Left ventricle myocardium inferior (tissue), 1 donor: Measurements from ENCODE around the gene NME2. TPM values are rescaled to one million over a fixed set of nuclear protein-coding genes. Genes with fewer than 3 reads are reported as not detected.
A peak's percentile ranks its signal among the peaks of the same experiment; 100 is the strongest.

ENCODE experiments used
- DNase-seq: peaks from one replicate; pipeline ENCODE4 v3.0.0-alpha.2; 2020
- H3K27ac ChIP-seq: fragments of 200-600 bp; replicated peaks from 2 replicates; pipeline ENCODE4 v1.8.0; 2021
- H3K27me3 ChIP-seq: fragments of 200-600 bp; 2 replicates; pipeline ENCODE4 v1.8.0; 2021; ENCODE audit warnings: low read depth
- H3K36me3 ChIP-seq: fragments of 200-600 bp; 2 replicates; pipeline ENCODE4 v1.8.0; 2021
- H3K4me1 ChIP-seq: fragments of 200-600 bp; 2 replicates; pipeline ENCODE4 v1.8.0; 2021
- H3K4me3 ChIP-seq: fragments of 200-600 bp; 2 replicates; pipeline ENCODE4 v1.8.0; 2021; ENCODE audit warnings: mild to moderate bottlenecking, moderate library complexity
- H3K9me3 ChIP-seq: fragments of 200-600 bp; replicated peaks from 2 replicates; pipeline ENCODE4 v1.8.0; 2021
- CTCF ChIP-seq: fragments of 200-600 bp; IDR thresholded peaks from 2 replicates; pipeline ENCODE4 v1.8.0; 2021; ENCODE audit warnings: antibody characterized with exemption, mild to moderate bottlenecking, borderline replicate concordance
- intact Hi-C: fragments of 100-400 bp; cut with micrococcal nuclease; formaldehyde crosslinking; loops from one replicate; pipeline ENCODE4 v1.11.0; 2022
- long read RNA-seq: library from polyadenylated mRNA; unstranded; transcript quantifications from one replicate; pipeline ENCODE4 v2.0.0, GENCODE V29; 2021
- total RNA-seq: library from RNA; stranded (reverse); fragmentation: NEBNext Ultra II Directional; extraction: Animal tissue kit (Norgen Biotek cat#: 25700); gene quantifications from one replicate; pipeline ENCODE4 v1.2.1, GENCODE V29; 2021
- donor health status: DM: no; HTN: yes; CAD: no; lungs with severe emphysema.

NME2 gene
- total RNA-seq = 220 TPM
- long read RNA-seq, transcript NME2-202 (4 exons, 866 nt) = minor isoform, 27 of 107 reads
- long read RNA-seq, transcript NME2-205 (5 exons, 826 nt) = major isoform, 75 of 107 reads
- long read RNA-seq, partial matches to known transcripts = 0 of 107 reads
- long read RNA-seq, other reads (novel, unspliced or antisense) = 3 of 107 reads

- Histone ChIP-seq H3K4me1 (peaks cover 26% of the 10 kb centered on the region), H3K9me3 (no peaks in the 10 kb centered on the region), H3K36me3 (peaks cover 42% of the 10 kb centered on the region), H3K4me3 (peak within 1 kb of the TSS; percentile 99), H3K27me3 (no peaks in the 10 kb centered on the region), H3K27ac (peak within 1 kb of the TSS; percentile 97)
- peak; percentile 91 for DNase-seq
- no peak for TF ChIP-seq CTCF
- intact Hi-C loops = no loop called here
These were observed at the start of gene NME2 for GRCh38 chr17:51166198-51166986. NME2 (plus strand) TSS chr17:51166411; CDS start chr17:51166831, 420 bp downstream.

DNA sequence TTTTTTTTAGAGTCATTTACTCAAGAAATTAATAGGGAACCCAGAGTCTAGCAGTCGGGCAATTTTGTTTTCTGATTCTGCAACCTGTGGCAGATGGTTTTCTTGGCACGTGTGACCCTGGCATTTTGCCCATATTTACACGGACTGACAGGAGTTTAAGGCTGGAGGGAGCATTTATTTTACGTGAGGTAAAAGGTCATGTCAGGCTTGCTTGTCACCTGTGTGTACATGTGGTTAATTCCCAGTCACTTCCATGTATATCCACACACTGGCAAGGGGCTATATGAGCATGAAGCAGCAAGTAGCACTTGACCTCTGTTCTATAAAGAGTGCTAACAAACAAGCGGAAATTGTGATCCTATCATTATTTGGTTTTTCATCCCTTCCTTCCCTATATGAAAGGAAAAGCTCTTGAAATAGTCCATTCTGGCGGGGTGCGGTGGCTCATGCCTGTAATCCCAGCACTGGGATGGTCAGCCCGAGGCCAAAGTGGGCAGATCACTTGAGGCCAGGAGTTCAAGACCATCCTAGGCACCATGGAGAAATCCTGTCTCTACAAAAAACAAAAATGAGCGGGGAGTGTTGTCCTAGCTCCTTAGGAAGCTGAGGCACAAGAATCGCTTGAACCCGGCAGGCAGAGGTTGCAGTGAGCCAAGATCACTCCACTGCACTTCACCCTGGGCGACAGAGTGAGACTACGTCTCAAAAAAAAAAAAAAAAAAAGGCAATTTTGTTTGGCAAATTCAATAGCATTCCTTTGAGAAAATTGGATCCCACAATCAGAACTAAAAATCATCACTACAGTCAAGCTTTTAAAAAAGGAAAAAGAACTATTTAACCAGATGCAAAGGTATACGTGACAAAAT is 47.6 kb upstream of the NME2 start:
- H3K27ac ChIP-seq = peak overlapping the region; percentile 100
- H3K4me1 ChIP-seq = peaks cover 62% of the 10 kb centered on the region
- H3K27me3 ChIP-seq = no peaks in the 10 kb centered on the region
- intact Hi-C loops = no loop called here
- no peak for TF ChIP-seq CTCF
- DNase-seq = no peak
- no peaks in the 10 kb centered on the region for H3K36me3 ChIP-seq
- H3K9me3 ChIP-seq = no peaks in the 10 kb centered on the region
- peak overlapping the region; percentile 96 for H3K4me3 ChIP-seq

DNA sequence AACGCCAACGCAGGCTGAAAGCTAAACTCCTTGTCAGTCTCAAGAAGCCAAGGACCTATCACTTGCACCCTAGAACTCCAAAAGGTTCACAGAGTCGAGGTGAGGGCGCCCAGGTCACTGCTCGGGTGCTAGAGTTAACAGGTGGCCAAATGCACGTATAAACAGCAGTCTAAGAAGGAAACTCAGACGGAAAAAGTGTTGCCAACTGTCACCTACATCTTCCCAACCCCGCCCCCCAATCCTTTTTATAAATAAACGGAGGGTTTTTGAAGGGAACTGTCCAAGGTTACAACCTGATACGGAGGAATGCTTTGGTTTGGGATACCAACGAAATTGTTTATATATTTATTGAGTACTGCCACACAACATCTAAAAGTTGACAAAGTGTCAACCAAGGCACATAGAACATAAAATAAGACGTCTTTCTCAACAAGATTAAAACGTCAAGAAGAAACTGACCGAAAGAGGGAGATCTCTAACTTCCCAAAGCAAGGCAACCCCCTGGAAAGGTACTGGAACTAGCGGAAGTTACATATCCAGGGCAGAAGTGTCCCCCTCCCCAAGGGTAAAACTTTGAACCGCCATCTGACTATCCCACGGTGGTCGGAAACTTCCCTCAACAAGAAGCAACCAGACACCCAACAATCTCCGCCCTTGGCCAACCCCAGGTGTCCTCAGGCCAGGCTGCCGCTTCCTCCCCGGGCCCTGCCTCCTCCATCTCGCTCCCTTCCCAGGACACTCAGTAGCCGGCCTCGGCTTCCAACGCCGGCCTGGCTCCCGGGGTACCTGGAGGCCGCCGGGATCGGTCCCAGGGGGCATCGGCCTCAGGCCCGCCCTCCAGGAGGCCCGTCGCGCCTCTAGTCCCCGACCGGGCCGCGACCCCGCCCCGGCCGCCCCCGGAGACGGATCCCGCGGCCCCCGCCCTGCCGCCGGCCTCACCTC is 46.5 kb upstream of the NME2 start:
- H3K9me3 ChIP-seq = no peaks in the 10 kb centered on the region
- peak; percentile 41 for DNase-seq
- H3K4me1 ChIP-seq = peaks cover 62% of the 10 kb centered on the region
- no peaks in the 10 kb centered on the region for H3K36me3 ChIP-seq
- no peaks in the 10 kb centered on the region for H3K27me3 ChIP-seq
- TF ChIP-seq CTCF = peak; percentile 41
- intact Hi-C loops = no loop called here
- peak overlapping the region; percentile 100 for H3K27ac ChIP-seq
- peak overlapping the region; percentile 96 for H3K4me3 ChIP-seq

- Histone ChIP-seq H3K36me3 (no peaks in the 10 kb centered on the region), H3K4me1 (peaks cover 61% of the 10 kb centered on the region), H3K9me3 (no peaks in the 10 kb centered on the region), H3K27ac (peak overlapping the region; percentile 100), H3K4me3 (peak overlapping the region; percentile 96), H3K27me3 (no peaks in the 10 kb centered on the region)
- intact Hi-C loops = no loop called here
- TF ChIP-seq CTCF = no peak
- DNase-seq = no peak
These were observed 45.9 kb upstream of the NME2 start for GRCh38 chr17:51120357-51120738.
